ENCODE measurements around the gene HS6ST1.
"Not testable (repeated sequence)": the region's sequence is repeated elsewhere in the genome, so short reads cannot be mapped to it uniquely, and the experiment has no call there.

- TF ChIP-seq CTCF (IDR thresholded peaks at IDR 0.05; ENCODE audit: borderline replicate concordance, extremely low read depth, low read length, poor library complexity, severe bottlenecking); EZH2 (IDR thresholded peaks at IDR 0.05; ENCODE audit: borderline replicate concordance, low read depth, low read length, severe bottlenecking): not testable (repeated sequence)
These were observed 53.1 kb downstream of the HS6ST1 start for GRCh38 chr2:128265608-128265993.
